Effector CD8-positive, alpha-beta T cell (primary cell): Measurements from ENCODE around the gene SLC7A1.

Source experiments
- DNase-seq: peaks from one replicate; lab custom pipeline; 2025; lab: John Stamatoyannopoulos, UW

Gene SLC7A1

GRCh38 chr13:29583073-29583785 lies 12.3 kb downstream of the SLC7A1 start:
- no peak for DNase-seq

DNA sequence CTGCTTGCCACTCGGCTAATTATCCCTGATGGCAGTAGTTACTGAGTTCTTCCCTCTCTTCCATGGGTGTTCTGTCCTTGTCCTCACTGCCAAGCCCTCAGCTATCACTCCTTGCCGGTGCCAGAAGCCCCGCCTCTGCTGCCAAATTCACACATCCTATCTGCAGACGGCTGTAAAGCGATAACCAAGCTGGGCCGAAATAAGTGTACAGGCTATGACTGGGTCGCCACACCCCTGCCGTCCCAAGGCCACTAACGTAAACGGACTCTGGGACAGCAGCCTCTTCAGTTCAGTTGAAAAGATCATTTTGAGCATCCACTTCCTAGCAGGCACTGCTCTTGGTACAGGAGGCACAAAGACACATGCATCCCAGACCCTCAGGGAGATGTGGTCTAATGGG lies 13.3 kb downstream of the SLC7A1 start:
- no peak for DNase-seq

DNA sequence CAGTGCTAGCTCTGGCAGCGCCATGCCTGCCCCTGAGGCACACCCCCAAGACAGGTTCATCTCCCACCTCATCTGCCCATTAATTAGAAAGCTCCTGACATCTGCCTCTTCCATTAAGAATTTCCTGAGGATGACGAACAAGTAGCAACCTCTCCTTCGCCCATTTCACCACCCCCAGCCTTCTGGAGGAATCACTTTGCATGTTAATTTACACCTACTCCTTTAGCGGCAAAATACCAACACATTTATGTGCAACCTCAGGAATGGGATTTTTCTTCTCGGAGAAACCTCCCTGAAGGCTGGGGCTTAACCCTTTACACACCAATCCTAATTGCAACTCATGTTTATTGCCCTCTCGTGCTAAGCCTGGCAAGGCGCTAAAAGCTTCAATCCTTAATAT lies 13.8 kb downstream of the SLC7A1 start:
- no peak for DNase-seq

GRCh38 chr13:29579094-29579493 lies 16.4 kb downstream of the SLC7A1 start:
- DNase-seq, result no peak

DNA sequence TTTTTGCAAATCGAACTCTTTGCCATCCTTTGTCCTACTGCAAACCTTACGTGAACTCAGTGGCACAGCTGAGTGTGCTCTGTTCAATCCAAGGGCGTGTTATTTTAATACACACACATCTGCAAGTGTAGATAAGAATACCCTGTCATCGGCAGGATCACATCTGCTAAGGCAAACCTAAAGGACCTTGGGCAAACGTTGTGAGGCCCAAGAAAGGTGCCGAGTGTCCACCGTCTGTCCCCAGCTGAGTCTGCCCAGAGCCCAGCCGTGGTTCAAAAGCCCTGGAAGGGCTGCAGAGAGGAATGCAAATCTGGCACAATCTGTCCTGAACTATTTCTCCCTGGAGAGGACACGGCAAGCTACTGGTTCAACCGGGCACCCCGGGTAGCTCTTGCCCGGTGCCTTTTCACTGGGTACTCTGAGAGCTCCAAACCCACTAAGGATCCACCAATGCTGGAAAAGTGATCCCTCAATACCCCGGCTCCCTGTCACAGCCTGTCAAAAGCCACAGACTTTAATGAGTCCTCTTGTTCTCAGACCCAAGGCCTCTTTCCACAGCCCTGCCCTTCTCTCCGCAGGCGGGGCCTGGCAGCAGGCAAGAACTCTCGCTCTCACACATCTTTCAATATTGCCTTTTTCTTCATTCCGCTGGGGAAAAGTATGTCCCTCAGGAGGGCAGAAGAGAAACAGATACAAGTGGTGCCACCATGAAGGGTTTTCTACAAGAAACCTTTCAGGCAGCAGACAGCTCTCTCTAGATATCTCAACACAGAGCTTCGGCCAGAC lies 17.0 kb downstream of the SLC7A1 start:
- DNase-seq, result no peak

- DNase-seq, result no peak
Observed at GRCh38 chr13:29577136-29578051, 18.1 kb downstream of the SLC7A1 start.

- no peak for DNase-seq
Observed at GRCh38 chr13:29576581-29576980, 18.9 kb downstream of the SLC7A1 start.

GRCh38 chr13:29575098-29575497 lies 20.4 kb downstream of the SLC7A1 start:
- no peak for DNase-seq

- DNase-seq, result no peak
Observed at GRCh38 chr13:29573190-29573589, 22.3 kb downstream of the SLC7A1 start.

DNA sequence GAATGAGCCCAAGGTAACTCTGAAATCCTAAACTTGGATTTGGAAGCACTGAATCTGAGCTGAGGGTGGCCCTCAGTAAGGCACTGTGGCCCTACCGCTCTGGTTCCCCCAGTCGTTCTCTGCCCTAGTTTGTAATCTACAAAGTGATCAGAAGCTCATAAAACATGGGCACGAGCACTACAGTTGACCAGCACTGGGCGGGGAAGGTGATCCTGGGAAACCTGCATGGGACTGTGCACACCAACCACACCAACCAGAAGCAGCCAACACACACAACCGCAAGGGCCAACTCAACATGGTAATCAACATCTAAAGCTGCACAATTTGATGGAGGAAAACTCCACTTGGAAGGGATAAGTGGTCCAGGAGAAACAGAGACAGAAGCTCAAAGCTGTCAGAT lies 22.9 kb downstream of the SLC7A1 start:
- no peak for DNase-seq

- DNase-seq, result no peak
Observed at GRCh38 chr13:29571876-29572570, 23.5 kb downstream of the SLC7A1 start.

DNA sequence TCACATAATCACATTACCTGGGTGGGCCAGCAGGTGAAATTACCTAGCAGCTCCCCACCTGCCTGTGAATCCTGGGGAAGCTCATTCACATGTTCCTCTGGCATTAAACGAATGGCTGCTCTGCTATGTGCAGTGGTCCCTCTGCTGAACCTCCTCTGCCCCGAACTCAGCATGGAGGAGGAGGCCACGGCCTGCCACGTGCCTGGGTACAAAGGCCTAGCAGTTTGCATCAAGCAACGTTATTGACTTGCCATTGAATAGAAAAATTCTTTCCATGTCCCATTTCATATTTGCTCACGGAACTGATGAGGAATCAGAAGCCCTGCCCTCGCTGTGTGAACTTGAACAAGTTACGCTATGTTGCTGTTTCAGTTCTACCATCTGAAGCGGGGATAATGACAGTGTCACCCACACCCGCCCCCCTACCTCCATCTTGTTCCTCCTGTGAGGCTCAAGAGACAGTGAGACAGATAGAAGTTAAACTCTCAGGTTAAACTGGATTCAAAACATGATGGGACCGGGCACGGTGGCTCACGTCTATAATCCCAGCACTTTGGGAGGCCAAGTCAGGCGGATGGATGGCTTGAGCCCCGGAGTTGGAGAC lies 25.3 kb downstream of the SLC7A1 start:
- DNase-seq, result no peak

DNA sequence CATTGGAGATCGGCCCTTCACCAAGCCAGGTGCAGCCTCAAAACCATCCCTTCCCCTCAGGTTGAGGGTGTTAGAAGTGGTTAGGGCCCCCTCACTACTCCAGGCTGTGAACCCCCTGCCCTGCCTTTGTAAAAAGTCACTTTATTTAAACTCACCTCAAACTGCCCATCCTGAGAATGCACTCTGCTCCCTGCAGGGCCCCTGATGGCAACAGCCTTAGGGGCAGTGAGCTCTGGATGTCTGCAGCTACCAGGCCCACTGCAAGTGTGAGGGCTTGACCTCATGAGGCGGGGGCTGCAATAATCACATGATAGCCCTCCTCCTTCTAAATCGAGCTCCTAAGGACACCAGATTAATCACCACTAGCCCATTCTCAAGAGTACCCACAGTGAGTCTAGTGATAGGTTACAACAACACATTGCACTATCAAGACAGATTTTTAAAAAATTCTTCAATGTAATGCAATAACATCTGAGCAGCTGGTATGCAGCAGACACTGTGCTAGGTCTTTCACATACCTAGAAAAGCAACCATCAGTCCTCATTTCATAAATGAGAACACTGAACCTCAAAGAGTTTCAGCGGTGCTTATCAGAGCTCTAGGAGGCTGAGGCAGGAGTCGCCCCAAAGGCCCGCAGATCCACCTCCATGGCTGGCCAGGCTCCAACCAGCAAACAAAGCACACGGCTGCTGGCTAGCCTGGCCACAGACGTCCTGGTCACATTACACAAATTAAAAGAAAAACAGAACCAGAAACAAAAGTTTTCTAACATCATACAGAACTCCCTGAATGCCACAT lies 26.0 kb downstream of the SLC7A1 start:
- DNase-seq, result no peak

- no peak for DNase-seq
Observed at GRCh38 chr13:29568731-29569130, 26.8 kb downstream of the SLC7A1 start.

- DNase-seq, result no peak
Observed at GRCh38 chr13:29567411-29567810, 28.1 kb downstream of the SLC7A1 start.

DNA sequence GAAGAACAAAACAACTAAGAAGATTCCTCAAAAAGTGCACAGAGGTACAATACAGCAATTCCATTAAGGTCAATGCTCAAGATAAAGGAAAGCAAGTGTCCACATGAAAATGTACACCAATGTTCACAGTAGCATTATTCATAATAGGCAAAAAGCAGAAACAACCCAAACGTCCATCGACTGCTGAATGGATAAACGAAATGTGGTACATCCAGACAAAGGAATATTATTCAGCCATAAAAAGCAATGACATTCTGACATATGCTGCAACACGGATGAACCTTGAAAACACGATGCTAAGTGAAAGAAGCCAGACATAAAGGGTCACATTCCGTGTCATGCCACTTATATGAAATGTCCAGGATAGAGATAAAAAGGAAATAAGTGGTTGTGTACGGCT lies 29.3 kb downstream of the SLC7A1 start:
- no peak for DNase-seq

DNA sequence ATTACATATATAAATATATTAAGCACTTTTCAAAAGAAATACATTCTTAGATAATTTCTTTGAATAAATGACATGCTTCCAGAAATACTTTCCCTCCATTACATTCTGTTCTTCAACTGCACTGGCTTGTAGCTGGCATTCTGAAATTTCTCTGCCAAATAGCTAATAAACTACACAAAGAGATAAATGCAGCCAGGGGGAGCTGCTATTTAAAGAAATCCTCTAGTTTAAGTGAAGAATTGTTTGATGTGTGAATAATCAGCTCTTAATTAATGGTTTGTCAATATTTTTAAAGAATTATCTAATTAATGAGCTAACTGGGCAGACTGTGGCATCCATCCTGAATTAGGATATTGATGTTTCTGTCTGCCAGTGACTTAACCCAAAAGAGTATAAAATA lies 30.7 kb downstream of the SLC7A1 start:
- DNase-seq, result no peak

DNA sequence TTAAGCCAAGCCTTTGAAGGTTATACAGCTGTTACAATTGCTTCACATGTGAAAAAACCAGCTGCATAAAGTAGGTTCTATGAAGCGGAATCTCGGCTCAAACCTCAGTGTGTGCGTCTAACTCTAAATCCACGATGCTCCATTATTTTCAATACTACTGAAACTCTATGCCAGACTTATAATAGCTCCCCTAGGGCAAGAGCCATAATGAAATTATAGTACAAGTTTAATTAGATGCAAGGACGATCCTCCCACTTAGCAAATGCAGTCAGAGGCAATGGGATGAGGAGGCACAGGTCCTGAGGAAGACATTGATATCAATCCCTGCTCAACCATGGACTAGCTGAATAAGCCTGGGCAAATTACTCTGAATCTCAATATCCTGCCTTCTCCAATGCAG lies 31.1 kb downstream of the SLC7A1 start:
- DNase-seq, result no peak

DNA sequence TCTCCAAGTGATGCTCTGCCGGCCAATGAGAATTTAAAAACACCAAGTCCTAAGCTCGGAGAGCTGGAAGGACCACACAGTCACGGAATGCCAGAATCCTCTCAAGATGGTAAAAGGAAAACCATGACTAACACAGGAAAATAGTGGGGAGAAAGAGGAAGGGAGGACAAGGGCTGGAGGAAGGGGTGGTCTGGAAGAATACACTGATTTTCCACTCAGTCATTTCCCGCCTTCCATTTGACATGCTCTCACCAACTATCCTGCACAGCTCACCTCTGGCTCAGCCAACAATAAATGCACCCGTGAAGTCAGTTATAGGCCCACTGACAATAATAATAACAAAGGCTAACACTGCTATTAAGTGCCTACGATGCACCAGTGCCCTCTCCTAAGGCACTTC lies 31.5 kb downstream of the SLC7A1 start:
- DNase-seq, result no peak

- no peak for DNase-seq
Observed at GRCh38 chr13:29562786-29563438, 32.6 kb downstream of the SLC7A1 start.
